A549 treated with dexamethasone at 1 μM for 4 hours (cell line): ENCODE data around the gene EAF2. TPM values are rescaled to one million over a fixed set of nuclear protein-coding genes. Genes with fewer than 3 reads are reported as not detected.

Experiments
- total RNA-seq: library from RNA; stranded (reverse); fragments of 200-300 nt; extraction: Qiagen RNA extraction; gene quantifications from 5 replicates; pipeline ENCODE4 v1.2.3, GENCODE V29; 2022

The EAF2 gene
- total RNA-seq = 1.4 to 1.9 TPM (median 1.8 TPM) in 5 replicates

GRCh38 chr3:121834671-121835464 lies at the start of gene EAF2, which contains the start of gene IQCB1:
Gene EAF2 (plus strand): TSS chr3:121835209. CDS start chr3:121835286, 77 bp downstream.
Gene IQCB1 (minus strand): TSS chr3:121835060. CDS start chr3:121828960, 6,100 bp downstream.

GRCh38 chr3:121894301-121894990 lies 59.4 kb downstream of the EAF2 start, which contains the start of gene SLC15A2:
Gene SLC15A2 (plus strand): TSS chr3:121894401. CDS start chr3:121894477, 76 bp downstream.

Other genes starting within 250 kb of the EAF2 start
- gene FBXO40, start 241.8 kb upstream of the EAF2 start, total RNA-seq = not detected in 5 replicates
- 0.08 to 0.15 TPM (median 0.11 TPM) in 4 of 5 replicates, not detected in the other for gene HCLS1, start 174.3 kb upstream of the EAF2 start, total RNA-seq
- gene GOLGB1, start 85.5 kb upstream of the EAF2 start, total RNA-seq = 13.5 to 18.0 TPM (median 15.6 TPM) in 5 replicates
- gene IQCB1, start 149 bp upstream of the EAF2 start, total RNA-seq = 9.0 to 10.4 TPM (median 9.6 TPM) in 5 replicates
- gene SLC15A2, start 59.2 kb downstream of the EAF2 start, total RNA-seq = 0.11 to 0.21 TPM (median 0.19 TPM) in 4 of 5 replicates, not detected in the other
- gene ILDR1, start 187.0 kb downstream of the EAF2 start, total RNA-seq = not detected in 5 replicates
- gene CD86, start 220.2 kb downstream of the EAF2 start, total RNA-seq = 0.12 TPM in 1 of 5 replicates, not detected in the others